Suppressor macrophage (primary cell): ENCODE measurements around the gene TMEM175.

Experiments
- DNase-seq, 4 experiments: peaks; one replicate each; pipeline ENCODE4 v3.0.0-alpha.2; 2020 to 2022

Gene TMEM175

GRCh38 chr4:1006856-1007255, 74.6 kb downstream of the TMEM175 start:
- DNase-seq = no peak
